Esophagus (tissue), 2 donors: Measurements from ENCODE around the gene KCNG2. TPM values are rescaled to one million over a fixed set of nuclear protein-coding genes. Genes with fewer than 3 reads are reported as not detected.

Experiments
- H3K27ac ChIP-seq, 2 donors: one replicate each; pipeline ENCODE4 v1.5.1; 2013; ENCODE audit warnings: low read depth in 2 of 2, mild to moderate bottlenecking in 2 of 2, inconsistent platforms in 1 of 2, low read length in 1 of 2, moderate library complexity in 1 of 2
- H3K27me3 ChIP-seq, 2 donors: one replicate each; pipeline ENCODE4 v1.6.1; 2013; ENCODE audit warnings: low read length in 2 of 2, control low read depth in 1 of 2, mild to moderate bottlenecking in 1 of 2; ENCODE audit not compliant: insufficient read depth in 2 of 2, control insufficient read depth in 1 of 2
- H3K36me3 ChIP-seq, 2 donors: one replicate each; pipeline ENCODE4 v1.6.1; 2013; ENCODE audit warnings: low read length in 1 of 2; ENCODE audit not compliant: control insufficient read depth in 2 of 2, insufficient read depth in 2 of 2
- H3K4me1 ChIP-seq, 2 donors: one replicate each; pipeline ENCODE4 v1.6.1; 2013; ENCODE audit warnings: low read length in 1 of 2; ENCODE audit not compliant: control insufficient read depth in 2 of 2, insufficient read depth in 2 of 2
- H3K4me3 ChIP-seq, 2 donors: one replicate each; pipeline ENCODE4 v1.5.1; 2013; ENCODE audit warnings: low read length in 2 of 2, mild to moderate bottlenecking in 2 of 2, low read depth in 1 of 2, moderate library complexity in 1 of 2
- H3K9me3 ChIP-seq, 2 donors: one replicate each; pipeline ENCODE4 v1.6.1; 2013; ENCODE audit warnings: mild to moderate bottlenecking in 2 of 2, low read depth in 1 of 2, low read length in 1 of 2, moderate library complexity in 1 of 2; ENCODE audit not compliant: control insufficient read depth in 2 of 2, insufficient read depth in 1 of 2
- WGBS, 2 donors: extraction: QIAGEN DNeasy Blood & Tissue Kit; methylation state at CpG; one replicate each; pipeline ENCODE4 v1.1.7; 2013; 5-methylcytosine and 5-hydroxymethylcytosine counted together
- polyA plus RNA-seq, 2 donors: library from polyadenylated mRNA; stranded (reverse); fragments of 200-250 nt; gene quantifications; one replicate each; pipeline ENCODE4 v1.2.3, GENCODE V29; 2013
- donor health status: healthy with polysubstance abuse.
- donor health status: Bipolar disorder and iron deficiency.

Gene KCNG2
- polyA plus RNA-seq, 2 donors, result 0.04 TPM; not detected in 1

DNA sequence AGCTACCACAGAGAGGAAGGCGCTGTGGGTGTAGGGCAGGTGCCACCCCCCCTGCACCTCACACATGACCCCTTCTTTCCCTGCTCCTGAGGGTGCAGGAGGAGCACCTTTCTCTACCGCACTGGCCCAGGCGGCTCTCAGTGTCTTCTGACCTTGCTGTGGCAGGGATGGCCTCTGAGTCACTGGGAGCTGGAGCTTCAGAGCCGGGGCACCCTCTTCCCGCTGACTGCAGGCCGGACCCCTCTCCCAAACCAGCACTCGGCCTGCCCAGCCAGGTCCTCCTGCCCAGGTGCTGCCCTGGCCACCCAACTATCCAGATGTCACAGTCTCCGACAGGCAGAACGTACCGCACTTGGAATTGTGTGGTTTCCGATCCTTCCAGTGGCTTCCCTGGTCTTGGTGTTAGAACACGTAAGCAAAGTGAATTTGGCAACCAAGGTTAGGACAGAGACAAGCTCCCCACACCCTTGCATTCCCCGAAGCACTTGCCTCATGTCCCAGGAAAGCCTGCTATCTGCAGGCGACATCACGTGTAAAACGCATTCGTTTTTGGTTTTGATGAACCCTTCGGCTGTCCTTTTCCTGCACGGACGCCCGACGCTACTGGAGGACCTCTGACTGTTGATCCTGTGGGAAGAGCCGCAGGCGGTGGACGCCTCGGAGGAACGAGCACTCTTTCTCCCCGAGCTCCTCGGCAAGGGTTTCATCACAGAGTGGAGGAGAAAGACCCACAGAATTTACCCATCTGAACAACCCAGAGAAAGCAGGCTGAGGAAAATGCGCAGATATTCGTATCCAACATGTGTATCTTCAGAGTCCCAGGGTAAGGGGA, 24.7 kb upstream of the KCNG2 start:
- Histone ChIP-seq H3K4me1 (no peaks in the 10 kb centered on the region), H3K27ac (no peak overlapping the region), H3K36me3 (no peaks in the 10 kb centered on the region), H3K4me3 (no peak overlapping the region), H3K27me3 (no peaks in the 10 kb centered on the region), H3K9me3 (peaks cover 0 to 10% of the 10 kb centered on the region in 2 donors)
- 90 to 92% methylated on average over 31 of the region's 31 CpGs for WGBS, 2 donors

DNA sequence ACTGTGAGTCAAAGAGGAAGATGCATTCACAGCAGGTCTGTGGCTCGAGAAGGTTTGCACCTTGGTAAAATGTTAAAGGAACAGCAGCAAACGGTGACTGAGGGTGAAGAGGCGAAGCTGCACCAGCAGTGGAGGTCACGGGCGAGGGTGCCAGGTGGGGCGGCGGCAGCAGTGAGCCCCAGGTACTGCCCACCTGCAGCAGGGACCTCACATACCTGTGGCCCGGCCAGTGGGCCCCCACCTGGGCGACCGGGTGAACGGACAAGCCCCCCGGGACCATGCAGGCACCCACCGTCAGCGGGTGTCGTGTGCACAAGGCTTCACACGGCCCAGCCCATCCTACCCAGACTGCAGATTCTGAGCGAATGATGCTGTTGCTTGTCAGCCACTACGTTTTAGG, 23.6 kb upstream of the KCNG2 start:
- Histone ChIP-seq H3K27ac (no peak overlapping the region), H3K9me3 (peaks cover 0 to 10% of the 10 kb centered on the region in 2 donors), H3K4me3 (no peak overlapping the region), H3K27me3 (no peaks in the 10 kb centered on the region), H3K4me1 (no peaks in the 10 kb centered on the region), H3K36me3 (no peaks in the 10 kb centered on the region)
- WGBS, 2 donors, result 77 to 79% methylated on average over 18 of the region's 18 CpGs

DNA sequence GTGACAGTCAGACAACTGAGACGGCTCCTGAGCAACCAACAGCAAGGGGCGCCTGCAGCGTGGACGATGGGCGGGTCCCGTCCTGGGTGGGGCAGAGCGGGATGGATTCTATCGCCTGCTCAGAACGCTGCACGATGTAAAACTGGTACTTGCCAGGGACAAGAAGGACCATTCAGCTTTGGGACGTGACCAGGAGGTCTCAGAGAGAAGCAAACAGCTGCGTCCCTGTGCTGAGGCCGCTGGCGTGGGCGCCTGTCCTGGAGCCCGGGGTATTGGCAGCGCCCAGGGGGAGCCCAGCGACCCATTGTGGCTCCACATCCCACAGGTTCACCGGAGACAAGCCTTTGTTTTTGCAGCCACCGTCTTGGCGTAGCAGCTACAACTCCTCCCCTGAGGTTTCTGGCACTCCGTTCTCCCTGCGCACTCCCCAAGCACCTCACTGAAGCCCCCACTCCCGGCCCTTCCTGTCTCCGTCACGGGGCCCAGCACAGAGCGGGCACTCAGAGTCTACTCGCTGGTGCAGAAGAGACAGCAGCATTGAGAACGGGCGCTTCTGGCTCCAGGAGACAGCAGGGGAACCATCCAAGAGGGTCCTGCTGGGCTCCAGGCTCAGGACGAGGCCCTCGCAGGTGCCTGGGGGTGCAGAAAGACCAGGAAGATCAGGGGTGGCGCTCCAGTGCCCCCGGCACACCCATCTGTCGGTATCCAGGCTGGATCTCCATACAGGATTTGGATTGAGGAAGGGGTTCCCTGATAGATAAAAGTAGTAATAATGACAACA, 22.1 kb upstream of the KCNG2 start:
- H3K4me3 ChIP-seq, result no peak overlapping the region
- H3K9me3 ChIP-seq, result peaks cover 0 to 5% of the 10 kb centered on the region in 2 donors
- H3K4me1 ChIP-seq, result no peaks in the 10 kb centered on the region
- no peaks in the 10 kb centered on the region for H3K36me3 ChIP-seq
- 84% methylated on average over 35 of the region's 35 CpGs for WGBS, 2 donors
- no peaks in the 10 kb centered on the region for H3K27me3 ChIP-seq
- H3K27ac ChIP-seq, result no peak overlapping the region

DNA sequence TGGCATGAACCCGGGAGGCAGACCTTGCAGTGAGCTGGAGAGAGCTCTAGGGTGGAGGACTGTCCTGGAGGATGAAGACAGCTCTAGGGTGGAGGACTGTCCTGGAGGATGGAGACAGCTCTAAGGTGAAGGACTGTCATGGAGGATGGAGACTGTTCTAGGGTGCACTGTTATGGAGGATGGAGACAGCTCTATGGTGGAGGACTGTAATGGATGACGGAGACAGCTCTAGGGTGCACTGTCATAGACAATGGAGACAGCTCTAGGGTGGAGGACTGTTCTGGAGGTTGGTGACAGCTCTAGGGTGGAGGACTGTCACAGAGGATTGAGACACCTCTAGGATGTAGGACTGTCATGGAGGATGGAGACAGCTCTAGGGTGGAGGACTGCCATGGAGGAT, 21.1 kb upstream of the KCNG2 start:
- WGBS, 2 donors, result 85 to 86% methylated on average over 2 of the region's 2 CpGs

DNA sequence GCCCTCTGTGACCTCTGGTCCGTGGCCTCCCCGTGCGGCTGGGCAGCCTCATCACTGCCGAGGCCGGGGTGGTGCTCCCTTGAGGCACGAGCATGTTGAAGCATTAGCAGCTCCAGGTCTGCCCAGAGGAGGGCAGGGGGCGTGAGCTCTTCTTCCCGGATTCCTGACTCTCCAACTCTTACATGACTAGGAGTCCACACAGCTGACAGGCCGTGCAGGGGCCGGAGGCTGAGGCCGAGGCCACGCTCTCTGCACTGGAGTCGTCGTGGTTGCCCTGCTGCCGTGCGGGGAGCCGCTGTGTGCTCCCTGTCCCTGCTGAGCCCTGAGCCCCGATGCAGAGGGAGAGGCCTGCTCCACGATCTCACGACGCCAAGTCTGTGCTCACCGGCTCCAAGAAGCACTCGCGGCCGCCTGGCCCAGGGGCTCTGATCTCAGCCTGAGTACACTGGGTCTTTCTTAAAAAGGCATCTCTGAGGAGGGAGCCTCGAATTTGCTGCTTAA, 19.4 kb upstream of the KCNG2 start:
- H3K27ac ChIP-seq, result no peak overlapping the region
- H3K9me3 ChIP-seq, result peaks cover 0 to 5% of the 10 kb centered on the region in 2 donors
- no peaks in the 10 kb centered on the region for H3K4me1 ChIP-seq
- 59 to 67% methylated on average over 26 of the region's 26 CpGs for WGBS, 2 donors
- no peaks in the 10 kb centered on the region for H3K36me3 ChIP-seq
- H3K27me3 ChIP-seq, result no peaks in the 10 kb centered on the region
- H3K4me3 ChIP-seq, result no peak overlapping the region

More for the DNA sequence above, 21.1 kb upstream of the KCNG2 start:
- H3K36me3 ChIP-seq, result no peaks in the 10 kb centered on the region
- no peak overlapping the region for H3K4me3 ChIP-seq
- no peaks in the 10 kb centered on the region for H3K4me1 ChIP-seq
- H3K27me3 ChIP-seq, result no peaks in the 10 kb centered on the region
- H3K9me3 ChIP-seq, result peaks cover 0 to 5% of the 10 kb centered on the region in 2 donors
- no peak overlapping the region for H3K27ac ChIP-seq

DNA sequence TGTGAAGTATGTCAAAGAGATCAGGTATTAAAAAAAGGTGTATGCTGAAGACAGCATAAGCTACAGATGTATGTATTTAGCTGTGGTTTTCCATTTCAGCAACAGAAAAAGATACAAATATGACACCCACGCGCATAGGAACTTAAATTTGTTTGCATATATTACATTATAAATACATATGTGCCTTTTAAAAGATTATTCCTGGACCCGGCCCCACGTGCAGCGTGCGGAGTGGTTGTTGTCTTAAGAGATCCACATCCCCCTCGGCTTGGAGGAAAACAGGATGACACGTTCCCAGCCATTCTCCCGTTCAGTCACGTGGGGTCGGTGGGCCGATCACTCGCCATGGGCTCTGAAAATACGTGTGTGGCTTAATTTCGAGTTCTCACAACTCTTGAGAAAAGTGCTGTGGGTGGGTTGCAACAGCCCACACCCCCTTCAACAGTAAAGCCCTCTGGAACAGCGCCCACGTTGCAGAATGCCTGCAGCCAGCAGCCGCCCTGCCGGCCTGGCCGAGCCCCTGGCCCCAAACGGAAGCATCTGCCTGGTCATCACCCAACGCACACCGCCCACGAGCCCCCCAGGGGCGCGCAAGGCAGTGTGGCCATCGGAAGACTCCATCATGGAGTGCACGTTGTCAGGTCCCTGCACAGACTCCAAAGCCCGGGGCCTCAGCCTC, 18.6 kb upstream of the KCNG2 start:
- WGBS, 2 donors, result 77 to 79% methylated on average over 29 of the region's 29 CpGs
- Histone ChIP-seq H3K4me3 (no peak overlapping the region), H3K27me3 (no peaks in the 10 kb centered on the region), H3K9me3 (peaks cover 0 to 5% of the 10 kb centered on the region in 2 donors), H3K4me1 (no peaks in the 10 kb centered on the region), H3K36me3 (no peaks in the 10 kb centered on the region), H3K27ac (no peak overlapping the region)

DNA sequence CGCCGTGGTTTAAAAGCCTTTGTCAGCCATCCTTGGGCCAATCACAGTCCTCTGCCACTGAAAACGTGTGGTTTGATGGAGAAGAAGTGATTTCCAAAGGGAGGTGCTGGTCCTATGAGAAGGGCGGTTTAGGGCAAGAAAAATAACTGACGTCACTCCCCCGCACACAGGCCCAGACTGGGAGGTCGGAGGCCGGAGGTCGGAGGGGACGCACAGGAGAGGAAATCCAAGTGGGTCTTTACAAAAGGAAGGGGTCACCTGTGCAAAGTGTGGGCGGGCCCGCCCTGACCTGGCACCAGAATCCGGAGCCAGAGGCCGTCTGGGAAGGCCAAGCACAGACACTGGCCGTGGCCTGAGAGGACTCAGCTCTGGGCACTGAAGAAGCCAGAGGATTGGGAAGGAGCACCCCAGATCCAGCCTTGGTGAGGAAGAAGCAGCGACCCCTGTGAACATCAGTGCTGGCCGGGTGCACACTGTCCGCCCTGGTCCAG, 18.0 kb upstream of the KCNG2 start:
- no peak overlapping the region for H3K27ac ChIP-seq
- H3K27me3 ChIP-seq, result no peaks in the 10 kb centered on the region
- WGBS, 2 donors, result 79 to 81% methylated on average over 18 of the region's 18 CpGs
- H3K4me3 ChIP-seq, result no peak overlapping the region
- H3K9me3 ChIP-seq, result peaks cover 0 to 7% of the 10 kb centered on the region in 2 donors
- H3K36me3 ChIP-seq, result no peaks in the 10 kb centered on the region
- H3K4me1 ChIP-seq, result no peaks in the 10 kb centered on the region

DNA sequence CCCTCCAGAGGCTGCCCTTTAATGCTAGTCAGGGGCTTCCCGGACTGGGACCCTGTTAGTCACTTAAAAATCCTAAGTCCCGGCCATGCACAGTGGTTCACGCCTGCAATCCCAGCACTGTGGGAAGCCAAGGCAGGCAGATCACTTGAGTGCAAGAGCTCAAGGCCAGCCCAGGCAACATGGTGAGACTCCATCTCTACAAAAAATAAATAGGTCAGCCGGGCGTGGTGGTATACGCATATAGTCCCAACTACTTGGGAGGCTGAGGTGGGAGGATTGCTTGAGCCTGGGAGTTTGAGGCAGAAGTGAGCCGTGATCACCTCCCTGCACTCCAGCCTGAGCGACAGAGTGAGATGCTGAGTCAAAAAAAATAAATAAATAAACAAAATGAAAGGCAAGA, 17.2 kb upstream of the KCNG2 start:
- Histone ChIP-seq H3K4me1 (no peaks in the 10 kb centered on the region), H3K36me3 (no peaks in the 10 kb centered on the region), H3K27me3 (no peaks in the 10 kb centered on the region), H3K9me3 (peaks cover 0 to 7% of the 10 kb centered on the region in 2 donors), H3K27ac (no peak overlapping the region), H3K4me3 (no peak overlapping the region)
- WGBS, 2 donors, result 86 to 88% methylated on average over 8 of the region's 8 CpGs

DNA sequence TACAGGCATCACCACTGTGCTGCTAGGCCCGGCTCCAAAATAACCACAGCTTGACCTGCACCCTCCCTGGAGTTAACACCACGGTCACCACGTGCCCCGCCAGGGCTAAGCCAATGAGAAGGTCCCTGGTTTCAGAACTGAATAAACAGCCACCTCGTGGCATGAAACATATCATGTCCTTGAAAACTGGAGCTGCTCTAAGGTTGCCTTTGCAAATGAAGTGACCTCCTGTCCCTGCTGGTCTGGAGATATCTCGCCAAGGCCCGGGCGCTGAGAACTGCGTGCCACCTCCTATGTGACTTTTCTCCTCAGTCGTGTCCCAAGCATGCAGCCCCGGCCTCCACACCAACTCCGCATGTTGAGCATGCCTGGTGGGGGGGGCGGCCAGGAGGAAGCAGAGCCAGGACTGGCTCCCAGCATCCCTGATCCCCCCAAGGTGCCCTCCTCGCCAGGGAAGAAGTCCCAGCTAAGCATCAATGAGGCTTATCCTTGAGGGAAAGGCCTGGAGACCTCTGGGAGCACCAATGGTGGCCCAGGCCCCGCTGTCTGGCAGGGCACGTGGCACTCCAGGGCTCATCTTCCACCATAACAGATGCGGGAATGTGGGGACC, 16.3 kb upstream of the KCNG2 start:
- H3K36me3 ChIP-seq, result no peaks in the 10 kb centered on the region
- H3K27ac ChIP-seq, result no peak overlapping the region
- H3K4me3 ChIP-seq, result no peak overlapping the region
- H3K4me1 ChIP-seq, result no peaks in the 10 kb centered on the region
- H3K9me3 ChIP-seq, result peaks cover 0 to 7% of the 10 kb centered on the region in 2 donors
- H3K27me3 ChIP-seq, result no peaks in the 10 kb centered on the region
- 78 to 81% methylated on average over 17 of the region's 17 CpGs for WGBS, 2 donors
